ENCODE measurements around the gene HLA-G.

DNA sequence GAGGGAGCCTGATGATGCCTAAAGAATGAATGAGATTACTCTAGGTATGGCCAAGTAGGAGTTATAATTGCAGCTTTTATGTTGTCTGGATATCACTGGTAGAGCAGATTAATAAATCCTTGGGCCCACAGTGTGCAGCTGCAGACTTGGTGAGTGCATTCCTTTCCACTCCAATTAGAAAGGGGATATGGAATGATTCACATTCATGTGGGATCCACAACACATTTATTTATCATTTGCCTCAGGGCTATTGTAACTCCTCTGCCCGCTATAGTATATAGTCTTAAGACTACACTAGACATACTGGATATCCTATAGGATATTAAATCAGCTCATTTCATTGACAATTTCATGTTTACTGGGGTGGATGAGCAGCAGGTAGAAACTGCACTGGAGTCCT, 11.6 kb upstream of the HLA-G start:
- TF ChIP-seq POLR2A (IDR thresholded peaks at IDR 0.05; ENCODE audit: low read length) (no peak), GATA1 (IDR thresholded peaks at IDR 0.05; ENCODE audit: low read depth, low read length) (no peak)
